Neural cell (in vitro differentiated cells): ENCODE results near the gene TSPAN14. TPM values are rescaled to one million over a fixed set of nuclear protein-coding genes. Genes with fewer than 3 reads are reported as not detected.

Source experiments
- H2AFZ ChIP-seq: fragments of 200-600, 300-800 bp; sonication (generic), shearing (Covaris generic); 2 replicates; pipeline ENCODE4 v1.6.0; 2014; ENCODE audit warnings: low read depth, mild to moderate bottlenecking, antibody characterized with exemption, low read length, moderate library complexity
- H3F3A ChIP-seq: fragments of 200-600 bp; shearing (Covaris generic); 2 replicates; pipeline ENCODE4 v1.6.1; 2016; ENCODE audit warnings: mild to moderate bottlenecking, moderate library complexity, mixed read lengths, antibody characterized with exemption, low read length; ENCODE audit not compliant: insufficient read depth, poor library complexity, severe bottlenecking
- H3K27ac ChIP-seq: fragments of 200-600, 300-800 bp; sonication (generic), shearing (Covaris generic); 2 replicates; pipeline ENCODE4 v1.5.1; 2014; ENCODE audit warnings: mild to moderate bottlenecking, low read length, moderate library complexity
- H3K27me3 ChIP-seq: fragments of 300-800, 200-600 bp; sonication (generic), shearing (Covaris generic); 2 replicates; pipeline ENCODE4 v1.6.0; 2014; ENCODE audit warnings: mild to moderate bottlenecking, low read depth, low read length, moderate library complexity; ENCODE audit not compliant: insufficient read depth
- H3K36me3 ChIP-seq: fragments of 300-800, 200-600 bp; sonication (generic), shearing (Covaris generic); 2 replicates; pipeline ENCODE4 v1.5.1; 2014; ENCODE audit warnings: mild to moderate bottlenecking, antibody characterized with exemption, low read length, moderate library complexity; ENCODE audit not compliant: insufficient read depth
- H3K4me2 ChIP-seq: fragments of 300-800, 200-600 bp; sonication (generic), shearing (Covaris generic); 2 replicates; pipeline ENCODE4 v1.6.0; 2014; ENCODE audit warnings: mild to moderate bottlenecking, low read length
- H3K4me3 ChIP-seq: fragments of 300-800, 200-600 bp; sonication (generic), shearing (Covaris generic); 2 replicates; pipeline ENCODE4 v1.5.1; 2014; ENCODE audit warnings: mild to moderate bottlenecking, low read length, moderate library complexity
- H3K79me2 ChIP-seq: fragments of 200-600 bp; shearing (Covaris generic); replicated peaks from 2 replicates; pipeline ENCODE4 v1.6.0; 2014; ENCODE audit warnings: mild to moderate bottlenecking, low read length, moderate library complexity; ENCODE audit not compliant: insufficient read depth
- H3K9ac ChIP-seq: fragments of 300-800, 200-600 bp; sonication (generic), shearing (Covaris generic); 2 replicates; pipeline ENCODE4 v1.6.1; 2016; ENCODE audit warnings: mild to moderate bottlenecking, low read length, mixed read lengths
- H3K9me2 ChIP-seq: fragments of 200-600 bp; shearing (Covaris generic); 2 replicates; pipeline ENCODE4 v1.6.1; 2016; ENCODE audit warnings: mild to moderate bottlenecking, low read length, mixed read lengths; ENCODE audit not compliant: insufficient read depth
- H3K9me3 ChIP-seq: fragments of 200-600, 300-800 bp; sonication (generic), shearing (Covaris generic); 2 replicates; pipeline ENCODE4 v1.6.1; 2016; ENCODE audit warnings: mild to moderate bottlenecking, mixed run types, low read length, moderate library complexity, mixed read lengths
- H4K20me1 ChIP-seq: fragments of 200-600 bp; shearing (Covaris generic); 2 replicates; pipeline ENCODE4 v1.6.1; 2016; ENCODE audit warnings: mild to moderate bottlenecking, mixed run types; ENCODE audit not compliant: insufficient read depth
- CTCF ChIP-seq: fragments of 450-650 bp; IDR thresholded peaks from 2 replicates; pipeline ENCODE4 v1.5.1; 2014; ENCODE audit warnings: antibody characterized with exemption, mild to moderate bottlenecking, moderate library complexity; ENCODE audit not compliant: poor library complexity, severe bottlenecking
- EP300 ChIP-seq: fragments of 450-650 bp; conservative IDR thresholded peaks from 2 replicates; pipeline ENCODE4 v1.6.1; 2014; ENCODE audit warnings: antibody characterized with exemption, mild to moderate bottlenecking, moderate library complexity; ENCODE audit not compliant: poor library complexity, severe bottlenecking
- EZH2 ChIP-seq: fragments of 200-600, 300-800 bp; shearing (Covaris generic), sonication (generic); IDR thresholded peaks from 2 replicates; pipeline ENCODE4 v1.6.1; 2014; ENCODE audit warnings: antibody characterized with exemption, low read length, borderline replicate concordance, mild to moderate bottlenecking; ENCODE audit not compliant: insufficient read depth, poor library complexity, severe bottlenecking
- MXI1 ChIP-seq: fragments of 450-650 bp; conservative IDR thresholded peaks from 2 replicates; pipeline ENCODE4 v1.6.1; 2014; ENCODE audit warnings: antibody characterized with exemption, mild to moderate bottlenecking; ENCODE audit not compliant: poor library complexity, severe bottlenecking
- POLR2AphosphoS5 ChIP-seq: IDR thresholded peaks from 2 replicates; pipeline ENCODE4 v1.6.1; 2012
- RAD21 ChIP-seq: fragments of 450-650 bp; conservative IDR thresholded peaks from 2 replicates; pipeline ENCODE4 v1.6.1; 2014; ENCODE audit warnings: antibody characterized with exemption, mild to moderate bottlenecking, moderate library complexity
- REST ChIP-seq: IDR thresholded peaks from 2 replicates; pipeline ENCODE4 v1.6.1; 2012; ENCODE audit warnings: borderline replicate concordance
- SMC3 ChIP-seq: fragments of 450-650 bp; conservative IDR thresholded peaks from 2 replicates; pipeline ENCODE4 v1.6.1; 2014; ENCODE audit warnings: antibody characterized with exemption, mild to moderate bottlenecking, moderate library complexity; ENCODE audit not compliant: poor library complexity
- TAF1 ChIP-seq: IDR thresholded peaks from 2 replicates; pipeline ENCODE4 v1.6.1; 2012; ENCODE audit warnings: low read depth
- polyA plus RNA-seq: library from polyadenylated mRNA; depleted of rRNA; stranded (reverse); fragments of >200 nt; gene quantifications from 2 replicates; pipeline ENCODE4 v1.2.3, GENCODE V29; 2014

TSPAN14 gene
- polyA plus RNA-seq, 1 donor from 2014 or later = 26.3 TPM

GRCh38 chr10:80487421-80487785, 33.3 kb downstream of the TSPAN14 start:
- TF ChIP-seq POLR2AphosphoS5 = no peak
- no peak for TF ChIP-seq RAD21
- no peak for TF ChIP-seq EZH2
- TF ChIP-seq MXI1 = no peak
- TF ChIP-seq REST = no peak
- TF ChIP-seq EP300 = no peak
- TF ChIP-seq TAF1 = no peak
- no peak for TF ChIP-seq CTCF
- no peak for TF ChIP-seq SMC3
- H3K9me3 ChIP-seq = no peaks in the 10 kb centered on the region
- H3K79me2 ChIP-seq = peaks cover 51% of the 10 kb centered on the region
- no peaks in the 10 kb centered on the region for H4K20me1 ChIP-seq
- no peaks in the 10 kb centered on the region for H3K27me3 ChIP-seq
- no peak overlapping the region for H3K27ac ChIP-seq
- H3F3A ChIP-seq = no peaks in the 10 kb centered on the region
- no peak overlapping the region for H2AFZ ChIP-seq
- no peak overlapping the region for H3K4me2 ChIP-seq
- H3K9ac ChIP-seq = no peak overlapping the region
- no peak overlapping the region for H3K4me3 ChIP-seq
- H3K36me3 ChIP-seq = no peaks in the 10 kb centered on the region
- no peaks in the 10 kb centered on the region for H3K9me2 ChIP-seq

- TF ChIP-seq POLR2AphosphoS5 (no peak), TAF1 (no peak), SMC3 (no peak), MXI1 (no peak), EZH2 (no peak), REST (no peak), CTCF (no peak), EP300 (no peak), RAD21 (no peak)
- H3K4me2 ChIP-seq = no peak overlapping the region
Observed at GRCh38 chr10:80487791-80488538, 33.9 kb downstream of the TSPAN14 start.

More at GRCh38 chr10:80487791-80488538, 33.9 kb downstream of the TSPAN14 start:
- Histone ChIP-seq H3K79me2 (peaks cover 53% of the 10 kb centered on the region), H3F3A (no peaks in the 10 kb centered on the region), H3K27me3 (no peaks in the 10 kb centered on the region), H3K9me3 (no peaks in the 10 kb centered on the region), H3K27ac (no peak overlapping the region), H3K4me3 (no peak overlapping the region), H2AFZ (no peak overlapping the region), H3K9me2 (no peaks in the 10 kb centered on the region), H3K9ac (no peak overlapping the region), H3K36me3 (no peaks in the 10 kb centered on the region), H4K20me1 (no peaks in the 10 kb centered on the region)
